Activated naive CD4-positive, alpha-beta T cell treated with anti-CD3 and anti-CD28 coated beads, Interleukin-2, amount 10 ng/mL, durations not matched to agents 5 hours and 36 hours (primary cell): ENCODE data around the gene UNC5C. TPM values are rescaled to one million over a fixed set of nuclear protein-coding genes. Genes with fewer than 3 reads are reported as not detected.

Experiments used
- total RNA-seq, 2 experiments: library from RNA; stranded (reverse); gene quantifications; one replicate each; pipeline ENCODE4 v1.2.3, GENCODE V29; 2021

Gene UNC5C
- not detected for total RNA-seq

DNA sequence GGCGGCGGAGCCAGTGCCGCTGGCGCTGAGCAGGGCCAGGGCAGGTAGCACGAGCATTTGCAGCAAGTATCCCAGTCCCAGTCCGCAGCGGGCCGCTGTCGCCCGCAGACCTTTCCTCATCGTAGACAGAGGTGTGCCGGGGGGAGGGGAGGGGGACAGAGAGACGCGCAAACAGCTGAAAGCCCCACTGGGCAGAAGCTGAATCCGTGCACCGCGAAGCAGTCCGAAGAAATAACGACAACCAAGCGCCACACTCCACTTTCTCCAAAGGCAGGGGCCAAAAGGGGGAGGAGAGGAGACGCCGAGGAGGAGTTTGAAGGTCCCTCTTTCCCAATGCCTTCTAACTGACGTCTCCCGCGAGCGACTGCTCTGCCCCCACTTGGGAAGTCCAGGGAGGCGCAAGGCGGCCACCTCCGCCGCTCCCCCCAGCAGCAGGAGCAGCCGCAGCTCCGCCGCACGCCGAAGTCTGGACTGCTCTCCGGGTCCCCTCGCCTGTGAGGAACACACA is at the start of gene UNC5C:
Gene UNC5C, minus strand, starts transcription at position 236 of the 508 bp plus-strand sequence.

